SU-DHL-6 (cell line): ENCODE measurements around the gene NOS1.

Source experiments
- EZH2phosphoT487 ChIP-seq: fragments of 200-600 bp; sonication (generic), shearing (Covaris generic); conservative IDR thresholded peaks from 2 replicates; pipeline ENCODE4 v1.6.1; 2018; ENCODE audit warnings: mild to moderate bottlenecking, antibody characterized with exemption, low read length, moderate library complexity, mixed read lengths
- TF ChIP-seq, protein P1 (sequence below): fragments of 200-600 bp; sonication (generic); IDR thresholded peaks from one replicate; pipeline ENCODE4 v1.5.1; 2017; ENCODE audit warnings: antibody characterized with exemption, mild to moderate bottlenecking, low read length, moderate library complexity; ENCODE audit not compliant: insufficient read depth, poor library complexity, severe bottlenecking

DNA sequence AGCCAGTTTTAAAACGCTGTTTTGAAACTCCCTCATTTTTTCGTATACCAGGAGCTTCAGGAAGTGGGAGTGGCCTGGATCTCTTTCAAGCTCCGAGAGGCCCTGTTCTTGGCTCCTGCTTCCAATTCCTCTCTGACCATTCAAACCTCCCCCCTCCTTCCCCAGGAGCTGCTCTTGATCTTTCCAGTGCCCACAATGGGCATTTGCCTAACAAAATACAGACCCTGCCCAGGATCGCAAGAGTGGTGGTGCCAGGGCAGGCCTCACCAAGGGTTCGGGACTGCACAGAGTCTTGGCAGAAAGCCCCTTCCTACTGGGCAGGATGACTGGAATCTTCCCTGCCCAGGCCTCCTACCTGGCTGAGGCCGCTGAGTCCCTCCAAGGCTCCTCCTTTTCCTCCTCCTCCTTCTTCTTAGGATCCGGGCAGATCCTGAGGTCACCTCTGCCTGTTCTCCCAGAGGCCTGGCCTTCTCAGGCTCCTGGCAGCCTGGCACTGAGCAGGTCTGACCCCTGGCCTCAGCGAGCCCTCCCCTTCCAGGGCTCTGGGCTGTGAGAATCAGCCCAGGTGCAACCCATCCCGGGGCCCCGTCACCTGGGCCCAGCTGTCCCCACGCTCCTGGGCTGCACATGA is 46.9 kb upstream of the NOS1 start:
- TF ChIP-seq, protein P1, sequence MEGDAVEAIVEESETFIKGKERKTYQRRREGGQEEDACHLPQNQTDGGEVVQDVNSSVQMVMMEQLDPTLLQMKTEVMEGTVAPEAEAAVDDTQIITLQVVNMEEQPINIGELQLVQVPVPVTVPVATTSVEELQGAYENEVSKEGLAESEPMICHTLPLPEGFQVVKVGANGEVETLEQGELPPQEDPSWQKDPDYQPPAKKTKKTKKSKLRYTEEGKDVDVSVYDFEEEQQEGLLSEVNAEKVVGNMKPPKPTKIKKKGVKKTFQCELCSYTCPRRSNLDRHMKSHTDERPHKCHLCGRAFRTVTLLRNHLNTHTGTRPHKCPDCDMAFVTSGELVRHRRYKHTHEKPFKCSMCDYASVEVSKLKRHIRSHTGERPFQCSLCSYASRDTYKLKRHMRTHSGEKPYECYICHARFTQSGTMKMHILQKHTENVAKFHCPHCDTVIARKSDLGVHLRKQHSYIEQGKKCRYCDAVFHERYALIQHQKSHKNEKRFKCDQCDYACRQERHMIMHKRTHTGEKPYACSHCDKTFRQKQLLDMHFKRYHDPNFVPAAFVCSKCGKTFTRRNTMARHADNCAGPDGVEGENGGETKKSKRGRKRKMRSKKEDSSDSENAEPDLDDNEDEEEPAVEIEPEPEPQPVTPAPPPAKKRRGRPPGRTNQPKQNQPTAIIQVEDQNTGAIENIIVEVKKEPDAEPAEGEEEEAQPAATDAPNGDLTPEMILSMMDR = no peak
- no peak for TF ChIP-seq EZH2phosphoT487
